Measurements from ENCODE around the gene DNALI1.

GRCh38 chr1:37533317-37534093, 23.2 kb upstream of the DNALI1 start:
- TF ChIP-seq CTCF (IDR thresholded peaks at IDR 0.05) (no peak), EZH2phosphoT487 (IDR thresholded peaks at IDR 0.05) (no peak), EZH2 (IDR thresholded peaks at IDR 0.05) (no peak)

Data from neural progenitor cell (in vitro differentiated cells).